Hepatocyte (in vitro differentiated cells): ENCODE data around the gene CDC42BPA. TPM values are rescaled to one million over a fixed set of nuclear protein-coding genes. Genes with fewer than 3 reads are reported as not detected.

ENCODE experiments used
- DNase-seq: peaks from one replicate; pipeline ENCODE4 v3.0.0-alpha.2; 2016; ENCODE audit warnings: low spot score
- H2AFZ ChIP-seq: fragments of 200-600 bp; sonication (generic); 2 replicates; pipeline ENCODE4 v1.6.0; 2016; ENCODE audit warnings: antibody characterized with exemption, mild to moderate bottlenecking
- H3K27ac ChIP-seq: fragments of 200-600 bp; sonication (generic); 2 replicates; pipeline ENCODE4 v1.5.1; 2016; ENCODE audit warnings: mild to moderate bottlenecking
- H3K27me3 ChIP-seq: fragments of 200-600 bp; sonication (generic); 2 replicates; pipeline ENCODE4 v1.6.1; 2016
- H3K36me3 ChIP-seq: fragments of 200-600 bp; sonication (generic); replicated peaks from 2 replicates; pipeline ENCODE4 v1.5.1; 2016; ENCODE audit warnings: low read depth; ENCODE audit not compliant: insufficient read depth
- H3K4me1 ChIP-seq: fragments of 200-600 bp; sonication (generic); 2 replicates; pipeline ENCODE4 v1.5.1; 2016; ENCODE audit warnings: mild to moderate bottlenecking, moderate library complexity; ENCODE audit not compliant: insufficient read depth
- H3K4me2 ChIP-seq: fragments of 200-600 bp; sonication (generic); 2 replicates; pipeline ENCODE4 v1.6.0; 2016
- H3K4me3 ChIP-seq: fragments of 200-600 bp; sonication (generic); 2 replicates; pipeline ENCODE4 v1.5.1; 2016; ENCODE audit warnings: mild to moderate bottlenecking
- H3K79me2 ChIP-seq: fragments of 200-600 bp; sonication (generic); 2 replicates; pipeline ENCODE4 v1.6.0; 2017; ENCODE audit warnings: mild to moderate bottlenecking
- H3K9me2 ChIP-seq: fragments of 200-600 bp; sonication (generic); replicated peaks from 2 replicates; pipeline ENCODE4 v1.6.0; 2017; ENCODE audit warnings: mild to moderate bottlenecking; ENCODE audit not compliant: insufficient read depth
- H3K9me3 ChIP-seq: fragments of 200-600 bp; sonication (generic); 2 replicates; pipeline ENCODE4 v1.5.1; 2016; ENCODE audit warnings: low read depth, mild to moderate bottlenecking
- H4K20me1 ChIP-seq: fragments of 200-600 bp; sonication (generic); 2 replicates; pipeline ENCODE4 v1.6.0; 2016; ENCODE audit warnings: mild to moderate bottlenecking; ENCODE audit not compliant: insufficient read depth, poor library complexity, severe bottlenecking
- EZH2 ChIP-seq: fragments of 200-600 bp; sonication (generic); IDR thresholded peaks from 2 replicates; pipeline ENCODE4 v1.6.1; 2016; ENCODE audit warnings: antibody characterized with exemption, mild to moderate bottlenecking, borderline replicate concordance
- EZH2phosphoT487 ChIP-seq: fragments of 200-600 bp; sonication (generic); IDR thresholded peaks from one replicate; pipeline ENCODE4 v1.6.1; 2018; ENCODE audit warnings: antibody characterized with exemption, mild to moderate bottlenecking, low read depth, moderate library complexity; ENCODE audit not compliant: unreplicated experiment, severe bottlenecking
- WGBS: methylation state at CpG from one replicate; pipeline ENCODE4 v1.1.6; 2016; ENCODE audit warnings: low lambda C conversion rate; ENCODE audit errors: missing lambda C conversion rate; 5-methylcytosine and 5-hydroxymethylcytosine counted together
- polyA plus RNA-seq: library from polyadenylated mRNA; unstranded; fragments of >200 nt; fragmentation: Nextera tagmentation; extraction: Ambion mirVana; gene quantifications from 2 replicates; pipeline ENCODE4 v1.2.1, GENCODE V29; 2016
- total RNA-seq: library from RNA; depleted of rRNA; stranded (reverse); fragments of >200 nt; gene quantifications from 2 replicates; pipeline ENCODE4 v1.2.3, GENCODE V29; 2014
- TF ChIP-seq, protein P1 (sequence below): fragments of 200-600 bp; sonication (generic); IDR thresholded peaks from 2 replicates; pipeline ENCODE4 v1.5.1; 2016; ENCODE audit warnings: antibody characterized with exemption, mild to moderate bottlenecking; ENCODE audit not compliant: poor library complexity

CDC42BPA gene
- total and polyA plus RNA-seq, 2 experiments from 2014 or later, result 24.5 to 40.9 TPM

- TF ChIP-seq, protein P1, sequence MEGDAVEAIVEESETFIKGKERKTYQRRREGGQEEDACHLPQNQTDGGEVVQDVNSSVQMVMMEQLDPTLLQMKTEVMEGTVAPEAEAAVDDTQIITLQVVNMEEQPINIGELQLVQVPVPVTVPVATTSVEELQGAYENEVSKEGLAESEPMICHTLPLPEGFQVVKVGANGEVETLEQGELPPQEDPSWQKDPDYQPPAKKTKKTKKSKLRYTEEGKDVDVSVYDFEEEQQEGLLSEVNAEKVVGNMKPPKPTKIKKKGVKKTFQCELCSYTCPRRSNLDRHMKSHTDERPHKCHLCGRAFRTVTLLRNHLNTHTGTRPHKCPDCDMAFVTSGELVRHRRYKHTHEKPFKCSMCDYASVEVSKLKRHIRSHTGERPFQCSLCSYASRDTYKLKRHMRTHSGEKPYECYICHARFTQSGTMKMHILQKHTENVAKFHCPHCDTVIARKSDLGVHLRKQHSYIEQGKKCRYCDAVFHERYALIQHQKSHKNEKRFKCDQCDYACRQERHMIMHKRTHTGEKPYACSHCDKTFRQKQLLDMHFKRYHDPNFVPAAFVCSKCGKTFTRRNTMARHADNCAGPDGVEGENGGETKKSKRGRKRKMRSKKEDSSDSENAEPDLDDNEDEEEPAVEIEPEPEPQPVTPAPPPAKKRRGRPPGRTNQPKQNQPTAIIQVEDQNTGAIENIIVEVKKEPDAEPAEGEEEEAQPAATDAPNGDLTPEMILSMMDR, result no peak
- TF ChIP-seq EZH2phosphoT487 (no peak), EZH2 (no peak)
- Histone ChIP-seq H3K36me3 (no peaks in the 10 kb centered on the region), H3K27me3 (no peaks in the 10 kb centered on the region), H3K9me2 (no peaks in the 10 kb centered on the region), H4K20me1 (no peaks in the 10 kb centered on the region), H3K4me1 (peaks cover 27% of the 10 kb centered on the region), H3K9me3 (peaks cover 7% of the 10 kb centered on the region), H3K4me3 (no peak overlapping the region), H3K79me2 (peaks cover 10% of the 10 kb centered on the region), H3K4me2 (no peak overlapping the region), H2AFZ (no peak overlapping the region), H3K27ac (no peak overlapping the region)
- 96% methylated on average over 1 of the region's 1 CpG for WGBS
- no peak for DNase-seq
These were observed 346.5 kb downstream of the CDC42BPA start for GRCh38 chr1:226971765-226972164.

DNA sequence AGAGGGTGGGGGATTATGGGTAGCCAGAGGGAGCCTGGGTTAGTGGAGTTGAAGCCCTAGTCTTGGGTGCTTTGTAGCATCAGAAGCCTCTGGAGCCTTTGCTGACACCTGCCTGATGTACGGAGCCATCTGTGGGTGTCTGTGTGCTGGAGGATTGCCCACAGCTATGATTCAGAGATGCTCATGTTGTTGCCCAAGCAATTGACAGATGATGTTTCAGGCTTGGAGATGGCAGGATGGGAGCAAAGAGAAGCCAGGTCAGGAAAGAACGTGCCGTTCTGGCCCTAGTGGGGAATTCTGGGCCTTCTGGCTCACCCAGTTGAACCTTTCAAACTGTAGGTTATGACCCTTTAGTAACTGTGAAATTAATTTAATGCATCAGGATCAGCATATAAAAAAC, 350.6 kb downstream of the CDC42BPA start:
- Histone ChIP-seq H3K36me3 (no peaks in the 10 kb centered on the region), H3K79me2 (peaks cover 10% of the 10 kb centered on the region), H3K4me2 (no peak overlapping the region), H2AFZ (no peak overlapping the region), H3K4me1 (no peaks in the 10 kb centered on the region), H3K9me2 (no peaks in the 10 kb centered on the region), H3K27me3 (no peaks in the 10 kb centered on the region), H3K4me3 (no peak overlapping the region), H4K20me1 (no peaks in the 10 kb centered on the region), H3K27ac (no peak overlapping the region), H3K9me3 (peaks cover 7% of the 10 kb centered on the region)
- no peak for DNase-seq
- 92% methylated on average over 3 of the region's 3 CpGs for WGBS
- TF ChIP-seq EZH2 (no peak), EZH2phosphoT487 (no peak)
- TF ChIP-seq, protein P1, result no peak

DNA sequence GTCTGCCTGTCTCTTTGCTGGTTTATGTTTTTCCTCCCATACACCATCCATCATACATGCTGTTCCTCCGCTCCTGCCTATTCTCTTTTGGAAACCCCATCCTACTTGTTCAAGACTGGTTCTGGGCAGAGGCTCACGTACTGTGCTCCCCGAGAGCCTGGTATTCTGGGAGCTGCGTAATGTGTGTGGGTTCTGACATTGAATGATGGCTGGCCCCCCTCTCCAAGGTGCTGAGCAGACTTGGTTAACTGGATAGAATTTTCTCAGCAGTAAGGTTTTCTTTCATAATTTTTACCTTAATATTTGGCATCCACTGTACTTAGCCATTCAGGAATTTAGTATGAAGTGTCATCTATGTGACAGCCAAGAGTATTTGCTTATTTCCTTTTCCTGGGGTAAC, 351.6 kb downstream of the CDC42BPA start:
- WGBS, result 92% methylated on average over 4 of the region's 4 CpGs
- no peak overlapping the region for H3K27ac ChIP-seq

More for the DNA sequence above, 351.6 kb downstream of the CDC42BPA start:
- DNase-seq, result no peak
- Histone ChIP-seq H3K9me3 (peaks cover 6% of the 10 kb centered on the region), H2AFZ (no peak overlapping the region), H3K4me2 (no peak overlapping the region), H3K4me3 (no peak overlapping the region), H3K4me1 (no peaks in the 10 kb centered on the region), H4K20me1 (no peaks in the 10 kb centered on the region), H3K27me3 (no peaks in the 10 kb centered on the region), H3K79me2 (peaks cover 6% of the 10 kb centered on the region), H3K36me3 (no peaks in the 10 kb centered on the region), H3K9me2 (no peaks in the 10 kb centered on the region)
- TF ChIP-seq, protein P1, result no peak
- TF ChIP-seq EZH2phosphoT487 (no peak), EZH2 (no peak)
